Karpas-422 (cell line): ENCODE measurements around the gene IRF5. TPM values are rescaled to one million over a fixed set of nuclear protein-coding genes. Genes with fewer than 3 reads are reported as not detected.
A peak's percentile ranks its signal among the peaks of the same experiment; 100 is the strongest.

Source experiments
- DNase-seq: peaks from one replicate; pipeline ENCODE4 v3.0.0-alpha.2; 2015
- H2AFZ ChIP-seq: fragments of 200-600 bp; sonication (generic); 2 replicates; pipeline ENCODE4 v1.6.1; 2014; ENCODE audit warnings: antibody characterized with exemption, low read length, mixed read lengths
- H3K27ac ChIP-seq: fragments of 200-600 bp; sonication (generic); 2 replicates; pipeline ENCODE4 v1.5.1; 2014; ENCODE audit warnings: mild to moderate bottlenecking, low read length, moderate library complexity
- H3K27me3 ChIP-seq: fragments of 200-600 bp; sonication (generic); 2 replicates; pipeline ENCODE4 v1.6.1; 2014; ENCODE audit warnings: low read length, mixed read lengths
- H3K36me3 ChIP-seq: fragments of 200-600 bp; sonication (generic); 2 replicates; pipeline ENCODE4 v1.6.1; 2014; ENCODE audit warnings: low read length, mixed read lengths; ENCODE audit not compliant: insufficient read depth
- H3K4me1 ChIP-seq: fragments of 200-600 bp; sonication (generic); 2 replicates; pipeline ENCODE4 v1.6.1; 2014; ENCODE audit warnings: mild to moderate bottlenecking, low read length, mixed read lengths
- H3K4me2 ChIP-seq: fragments of 200-600 bp; sonication (generic); 2 replicates; pipeline ENCODE4 v1.6.1; 2014; ENCODE audit warnings: low read length, low read depth, mild to moderate bottlenecking; ENCODE audit not compliant: poor library complexity, severe bottlenecking
- H3K4me3 ChIP-seq: fragments of 200-600 bp; sonication (generic); 2 replicates; pipeline ENCODE4 v1.5.1; 2014; ENCODE audit warnings: mild to moderate bottlenecking, antibody characterized with exemption, low read length, mixed read lengths
- H3K79me2 ChIP-seq: fragments of 200-600 bp; sonication (generic); 2 replicates; pipeline ENCODE4 v1.6.1; 2014; ENCODE audit warnings: mild to moderate bottlenecking, low read length, mixed read lengths
- H3K9ac ChIP-seq: fragments of 200-600 bp; sonication (generic); 2 replicates; pipeline ENCODE4 v1.6.0; 2014; ENCODE audit warnings: low read length
- H3K9me2 ChIP-seq: fragments of 200-600 bp; sonication (generic), shearing (Covaris generic); replicated peaks from 2 replicates; pipeline ENCODE4 v1.6.0; 2014; ENCODE audit warnings: mild to moderate bottlenecking, low read length, moderate library complexity; ENCODE audit not compliant: insufficient read depth
- H3K9me3 ChIP-seq: fragments of 300-700, 200-600 bp; sonication (generic); 2 replicates; pipeline ENCODE4 v1.6.1; 2014; ENCODE audit warnings: low read length, mixed read lengths
- H4K20me1 ChIP-seq: fragments of 200-600 bp; sonication (generic); 2 replicates; pipeline ENCODE4 v1.6.1; 2014; ENCODE audit warnings: mild to moderate bottlenecking, antibody characterized with exemption, low read length, low read depth; ENCODE audit not compliant: insufficient read depth
- total RNA-seq: library from RNA; depleted of rRNA; stranded (reverse); fragments of >200 nt; shearing (Covaris generic); gene quantifications from 2 replicates; pipeline ENCODE4 v1.2.3, GENCODE V29; 2014; ENCODE audit warnings: low replicate concordance

IRF5 gene
- total RNA-seq, 1 experiment from 2014 or later: 7.8 TPM

- Histone ChIP-seq H3K4me2 (no peak overlapping the region), H3K4me1 (peaks cover 4% of the 10 kb centered on the region), H2AFZ (no peak overlapping the region), H3K27me3 (0 out of 2 replicates have a peak, but pooled peaks cover 3% of the 10 kb centered on the region), H3K9me3 (no peaks in the 10 kb centered on the region), H3K27ac (no peak overlapping the region), H3K9me2 (no peaks in the 10 kb centered on the region), H3K36me3 (no peaks in the 10 kb centered on the region), H3K79me2 (no peaks in the 10 kb centered on the region), H3K4me3 (no peak overlapping the region), H3K9ac (no peak overlapping the region), H4K20me1 (no peaks in the 10 kb centered on the region)
- DNase-seq: no peak
Observed at GRCh38 chr7:128931965-128932861, 5.5 kb upstream of the IRF5 start.

GRCh38 chr7:128932862-128933179 lies 4.9 kb upstream of the IRF5 start:
- no peak overlapping the region for H2AFZ ChIP-seq
- H3K9me3 ChIP-seq: no peaks in the 10 kb centered on the region
- no peak overlapping the region for H3K4me2 ChIP-seq
- H3K4me1 ChIP-seq: peaks cover 9% of the 10 kb centered on the region
- no peaks in the 10 kb centered on the region for H3K9me2 ChIP-seq
- H4K20me1 ChIP-seq: no peaks in the 10 kb centered on the region
- no peak overlapping the region for H3K27ac ChIP-seq
- H3K4me3 ChIP-seq: no peak overlapping the region
- DNase-seq: no peak
- H3K36me3 ChIP-seq: no peaks in the 10 kb centered on the region
- H3K27me3 ChIP-seq: 0 out of 2 replicates have a peak, but pooled peaks cover 3% of the 10 kb centered on the region
- no peaks in the 10 kb centered on the region for H3K79me2 ChIP-seq
- no peak overlapping the region for H3K9ac ChIP-seq

- Histone ChIP-seq H3K79me2 (no peaks in the 10 kb centered on the region), H3K9me3 (no peaks in the 10 kb centered on the region), H3K4me2 (no peak overlapping the region), H2AFZ (no peak overlapping the region), H3K4me3 (no peak overlapping the region), H3K27me3 (0 out of 2 replicates have a peak, but pooled peaks cover 3% of the 10 kb centered on the region), H3K9ac (no peak overlapping the region), H3K36me3 (no peaks in the 10 kb centered on the region), H3K27ac (no peak overlapping the region), H3K9me2 (no peaks in the 10 kb centered on the region), H3K4me1 (peaks cover 13% of the 10 kb centered on the region), H4K20me1 (no peaks in the 10 kb centered on the region)
- no peak for DNase-seq
Observed at GRCh38 chr7:128933180-128933891, 4.4 kb upstream of the IRF5 start.

GRCh38 chr7:128934361-128935341 lies 3.1 kb upstream of the IRF5 start:
- no peak for DNase-seq
- no peak overlapping the region for H3K4me3 ChIP-seq
- H3K9me3 ChIP-seq: no peaks in the 10 kb centered on the region
- H3K27ac ChIP-seq: no peak overlapping the region
- H3K79me2 ChIP-seq: no peaks in the 10 kb centered on the region
- 0 out of 2 replicates have a peak, but pooled peaks cover 3% of the 10 kb centered on the region for H3K27me3 ChIP-seq
- H3K4me2 ChIP-seq: no peak overlapping the region
- no peaks in the 10 kb centered on the region for H3K36me3 ChIP-seq
- H3K9me2 ChIP-seq: no peaks in the 10 kb centered on the region
- H2AFZ ChIP-seq: no peak overlapping the region
- H3K9ac ChIP-seq: no peak overlapping the region
- H4K20me1 ChIP-seq: no peaks in the 10 kb centered on the region
- peaks cover 25% of the 10 kb centered on the region for H3K4me1 ChIP-seq

GRCh38 chr7:128935342-128935730 lies 2.4 kb upstream of the IRF5 start:
- Histone ChIP-seq H4K20me1 (no peaks in the 10 kb centered on the region), H2AFZ (no peak overlapping the region), H3K27ac (no peak overlapping the region), H3K27me3 (0 out of 2 replicates have a peak, but pooled peaks cover 3% of the 10 kb centered on the region), H3K9me3 (no peaks in the 10 kb centered on the region), H3K9ac (no peak overlapping the region), H3K9me2 (no peaks in the 10 kb centered on the region), H3K4me1 (peaks cover 32% of the 10 kb centered on the region), H3K79me2 (no peaks in the 10 kb centered on the region), H3K4me2 (no peak overlapping the region), H3K36me3 (no peaks in the 10 kb centered on the region), H3K4me3 (no peak overlapping the region)
- no peak for DNase-seq

GRCh38 chr7:128936798-128937197 lies 929 bp upstream of the IRF5 start:
- Histone ChIP-seq H3K79me2 (no peaks in the 10 kb centered on the region), H3K9ac (no peak overlapping the region), H3K4me3 (no peak overlapping the region), H4K20me1 (no peaks in the 10 kb centered on the region), H3K4me2 (no peak overlapping the region), H3K9me2 (no peaks in the 10 kb centered on the region), H2AFZ (no peak overlapping the region), H3K27ac (no peak overlapping the region), H3K4me1 (peaks cover 42% of the 10 kb centered on the region), H3K36me3 (no peaks in the 10 kb centered on the region), H3K27me3 (0 out of 2 replicates have a peak, but pooled peaks cover 3% of the 10 kb centered on the region), H3K9me3 (no peaks in the 10 kb centered on the region)
- no peak for DNase-seq

- Histone ChIP-seq H3K36me3 (no peaks in the 10 kb centered on the region), H3K27ac (no peak overlapping the region), H3K9me2 (no peaks in the 10 kb centered on the region), H3K79me2 (no peaks in the 10 kb centered on the region), H4K20me1 (no peaks in the 10 kb centered on the region), H3K4me1 (peaks cover 42% of the 10 kb centered on the region), H2AFZ (peak overlapping the region; percentile 47; the same call in 1 of the 2 replicates), H3K4me2 (peak overlapping the region; percentile 75), H3K27me3 (0 out of 2 replicates have a peak, but pooled peaks cover 3% of the 10 kb centered on the region), H3K9me3 (no peaks in the 10 kb centered on the region), H3K9ac (peak overlapping the region; percentile 75), H3K4me3 (peak overlapping the region; percentile 83)
- no peak for DNase-seq
Observed at GRCh38 chr7:128937271-128937646, 468 bp upstream of the IRF5 start.
